ENCODE results near the gene NCOA3. TPM values are rescaled to one million over a fixed set of nuclear protein-coding genes. Genes with fewer than 3 reads are reported as not detected.

Gene NCOA3
- total and polyA plus RNA-seq, 2 experiments from 2014 or later = 6.7 to 25.8 TPM

DNA sequence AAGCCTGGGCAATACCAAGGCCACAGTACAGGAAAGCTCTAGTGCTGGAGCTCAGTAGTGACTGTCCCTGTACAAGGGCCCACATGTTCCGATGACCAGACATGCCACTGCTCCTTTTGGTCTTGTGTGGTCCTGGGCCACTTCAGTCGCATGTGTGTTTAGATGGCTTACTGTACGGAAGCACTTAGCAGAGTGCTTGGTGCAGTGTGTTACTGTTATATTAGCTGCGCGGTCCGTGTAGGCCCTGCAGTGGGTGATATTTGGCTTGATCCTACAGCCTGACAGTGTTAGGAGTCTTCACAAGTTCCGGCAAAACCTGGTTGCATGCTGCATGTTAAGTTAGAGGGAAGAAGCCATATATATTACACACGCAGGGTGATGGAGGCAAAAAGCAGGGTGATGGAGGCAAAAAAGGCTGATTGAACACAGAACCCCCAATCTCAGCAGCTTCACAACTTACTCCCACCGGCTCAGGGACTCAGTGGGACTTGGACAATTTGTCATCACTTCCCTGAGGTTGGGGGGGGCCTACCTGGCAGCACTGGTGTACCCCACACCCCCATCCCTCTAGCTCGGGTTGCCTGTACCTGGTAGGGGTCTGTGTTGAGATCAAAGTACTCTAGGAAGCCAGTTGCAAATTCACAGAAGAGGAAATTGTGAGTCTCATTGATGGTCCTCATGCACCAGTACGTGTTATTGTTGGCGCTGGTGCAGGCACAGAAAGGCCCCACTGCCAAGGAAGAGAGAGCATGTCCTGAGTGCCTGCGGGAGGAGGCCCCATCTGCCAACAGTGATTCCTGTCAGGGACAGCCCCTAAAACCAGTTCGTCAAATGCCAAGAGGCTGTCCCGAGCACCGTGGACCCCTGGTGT is 161.0 kb downstream of the NCOA3 start:
- H3K36me3 Mint-ChIP-seq (ENCODE audit: low read depth) = peaks cover 2% of the 10 kb centered on the region; the same call in 1 of the 3 replicates
- H3K79me2 ChIP-seq (replicated peaks; ENCODE audit: insufficient read depth) = no peaks in the 10 kb centered on the region
- ATAC-seq (no peak), DNase-seq (ENCODE audit: low spot score) (no peak)
- no peaks in the 10 kb centered on the region for H3F3A ChIP-seq (replicated peaks; ENCODE audit: low read depth)
- H3K27me3 ChIP-seq (ENCODE audit: insufficient read depth) = no peaks in the 10 kb centered on the region
- no peak for TF ChIP-seq ZNF114 (CRISPR knock-in tag; IDR thresholded peaks at IDR 0.05)
- no peak for TF ChIP-seq STAT1 (IDR thresholded peaks at IDR 0.05; ENCODE audit: unreplicated experiment)
- TF ChIP-seq CREB1 (CRISPR knock-in tag; IDR thresholded peaks at IDR 0.05; ENCODE audit: low read depth) = no peak
- TF ChIP-seq ZNF331 (CRISPR knock-in tag; IDR thresholded peaks at IDR 0.05; ENCODE audit: low read depth) = no peak
- no peak for TF ChIP-seq EZH2phosphoT487 (IDR thresholded peaks at IDR 0.05; ENCODE audit: unreplicated experiment)
- TF ChIP-seq, protein P1, sequence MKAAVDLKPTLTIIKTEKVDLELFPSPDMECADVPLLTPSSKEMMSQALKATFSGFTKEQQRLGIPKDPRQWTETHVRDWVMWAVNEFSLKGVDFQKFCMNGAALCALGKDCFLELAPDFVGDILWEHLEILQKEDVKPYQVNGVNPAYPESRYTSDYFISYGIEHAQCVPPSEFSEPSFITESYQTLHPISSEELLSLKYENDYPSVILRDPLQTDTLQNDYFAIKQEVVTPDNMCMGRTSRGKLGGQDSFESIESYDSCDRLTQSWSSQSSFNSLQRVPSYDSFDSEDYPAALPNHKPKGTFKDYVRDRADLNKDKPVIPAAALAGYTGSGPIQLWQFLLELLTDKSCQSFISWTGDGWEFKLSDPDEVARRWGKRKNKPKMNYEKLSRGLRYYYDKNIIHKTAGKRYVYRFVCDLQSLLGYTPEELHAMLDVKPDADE (IDR thresholded peaks at IDR 0.05) = no peak
- no peak for TF ChIP-seq EZH2 (IDR thresholded peaks at IDR 0.05; ENCODE audit: low read depth, unreplicated experiment)
- TF ChIP-seq, protein P2, sequence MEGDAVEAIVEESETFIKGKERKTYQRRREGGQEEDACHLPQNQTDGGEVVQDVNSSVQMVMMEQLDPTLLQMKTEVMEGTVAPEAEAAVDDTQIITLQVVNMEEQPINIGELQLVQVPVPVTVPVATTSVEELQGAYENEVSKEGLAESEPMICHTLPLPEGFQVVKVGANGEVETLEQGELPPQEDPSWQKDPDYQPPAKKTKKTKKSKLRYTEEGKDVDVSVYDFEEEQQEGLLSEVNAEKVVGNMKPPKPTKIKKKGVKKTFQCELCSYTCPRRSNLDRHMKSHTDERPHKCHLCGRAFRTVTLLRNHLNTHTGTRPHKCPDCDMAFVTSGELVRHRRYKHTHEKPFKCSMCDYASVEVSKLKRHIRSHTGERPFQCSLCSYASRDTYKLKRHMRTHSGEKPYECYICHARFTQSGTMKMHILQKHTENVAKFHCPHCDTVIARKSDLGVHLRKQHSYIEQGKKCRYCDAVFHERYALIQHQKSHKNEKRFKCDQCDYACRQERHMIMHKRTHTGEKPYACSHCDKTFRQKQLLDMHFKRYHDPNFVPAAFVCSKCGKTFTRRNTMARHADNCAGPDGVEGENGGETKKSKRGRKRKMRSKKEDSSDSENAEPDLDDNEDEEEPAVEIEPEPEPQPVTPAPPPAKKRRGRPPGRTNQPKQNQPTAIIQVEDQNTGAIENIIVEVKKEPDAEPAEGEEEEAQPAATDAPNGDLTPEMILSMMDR (conservative IDR thresholded peaks at IDR 0.05; ENCODE audit: low read depth in 2 of 2) = no peak
- no peak for TF ChIP-seq NANOG (IDR thresholded peaks at IDR 0.05; ENCODE audit: borderline replicate concordance)
- TF ChIP-seq, protein P3, sequence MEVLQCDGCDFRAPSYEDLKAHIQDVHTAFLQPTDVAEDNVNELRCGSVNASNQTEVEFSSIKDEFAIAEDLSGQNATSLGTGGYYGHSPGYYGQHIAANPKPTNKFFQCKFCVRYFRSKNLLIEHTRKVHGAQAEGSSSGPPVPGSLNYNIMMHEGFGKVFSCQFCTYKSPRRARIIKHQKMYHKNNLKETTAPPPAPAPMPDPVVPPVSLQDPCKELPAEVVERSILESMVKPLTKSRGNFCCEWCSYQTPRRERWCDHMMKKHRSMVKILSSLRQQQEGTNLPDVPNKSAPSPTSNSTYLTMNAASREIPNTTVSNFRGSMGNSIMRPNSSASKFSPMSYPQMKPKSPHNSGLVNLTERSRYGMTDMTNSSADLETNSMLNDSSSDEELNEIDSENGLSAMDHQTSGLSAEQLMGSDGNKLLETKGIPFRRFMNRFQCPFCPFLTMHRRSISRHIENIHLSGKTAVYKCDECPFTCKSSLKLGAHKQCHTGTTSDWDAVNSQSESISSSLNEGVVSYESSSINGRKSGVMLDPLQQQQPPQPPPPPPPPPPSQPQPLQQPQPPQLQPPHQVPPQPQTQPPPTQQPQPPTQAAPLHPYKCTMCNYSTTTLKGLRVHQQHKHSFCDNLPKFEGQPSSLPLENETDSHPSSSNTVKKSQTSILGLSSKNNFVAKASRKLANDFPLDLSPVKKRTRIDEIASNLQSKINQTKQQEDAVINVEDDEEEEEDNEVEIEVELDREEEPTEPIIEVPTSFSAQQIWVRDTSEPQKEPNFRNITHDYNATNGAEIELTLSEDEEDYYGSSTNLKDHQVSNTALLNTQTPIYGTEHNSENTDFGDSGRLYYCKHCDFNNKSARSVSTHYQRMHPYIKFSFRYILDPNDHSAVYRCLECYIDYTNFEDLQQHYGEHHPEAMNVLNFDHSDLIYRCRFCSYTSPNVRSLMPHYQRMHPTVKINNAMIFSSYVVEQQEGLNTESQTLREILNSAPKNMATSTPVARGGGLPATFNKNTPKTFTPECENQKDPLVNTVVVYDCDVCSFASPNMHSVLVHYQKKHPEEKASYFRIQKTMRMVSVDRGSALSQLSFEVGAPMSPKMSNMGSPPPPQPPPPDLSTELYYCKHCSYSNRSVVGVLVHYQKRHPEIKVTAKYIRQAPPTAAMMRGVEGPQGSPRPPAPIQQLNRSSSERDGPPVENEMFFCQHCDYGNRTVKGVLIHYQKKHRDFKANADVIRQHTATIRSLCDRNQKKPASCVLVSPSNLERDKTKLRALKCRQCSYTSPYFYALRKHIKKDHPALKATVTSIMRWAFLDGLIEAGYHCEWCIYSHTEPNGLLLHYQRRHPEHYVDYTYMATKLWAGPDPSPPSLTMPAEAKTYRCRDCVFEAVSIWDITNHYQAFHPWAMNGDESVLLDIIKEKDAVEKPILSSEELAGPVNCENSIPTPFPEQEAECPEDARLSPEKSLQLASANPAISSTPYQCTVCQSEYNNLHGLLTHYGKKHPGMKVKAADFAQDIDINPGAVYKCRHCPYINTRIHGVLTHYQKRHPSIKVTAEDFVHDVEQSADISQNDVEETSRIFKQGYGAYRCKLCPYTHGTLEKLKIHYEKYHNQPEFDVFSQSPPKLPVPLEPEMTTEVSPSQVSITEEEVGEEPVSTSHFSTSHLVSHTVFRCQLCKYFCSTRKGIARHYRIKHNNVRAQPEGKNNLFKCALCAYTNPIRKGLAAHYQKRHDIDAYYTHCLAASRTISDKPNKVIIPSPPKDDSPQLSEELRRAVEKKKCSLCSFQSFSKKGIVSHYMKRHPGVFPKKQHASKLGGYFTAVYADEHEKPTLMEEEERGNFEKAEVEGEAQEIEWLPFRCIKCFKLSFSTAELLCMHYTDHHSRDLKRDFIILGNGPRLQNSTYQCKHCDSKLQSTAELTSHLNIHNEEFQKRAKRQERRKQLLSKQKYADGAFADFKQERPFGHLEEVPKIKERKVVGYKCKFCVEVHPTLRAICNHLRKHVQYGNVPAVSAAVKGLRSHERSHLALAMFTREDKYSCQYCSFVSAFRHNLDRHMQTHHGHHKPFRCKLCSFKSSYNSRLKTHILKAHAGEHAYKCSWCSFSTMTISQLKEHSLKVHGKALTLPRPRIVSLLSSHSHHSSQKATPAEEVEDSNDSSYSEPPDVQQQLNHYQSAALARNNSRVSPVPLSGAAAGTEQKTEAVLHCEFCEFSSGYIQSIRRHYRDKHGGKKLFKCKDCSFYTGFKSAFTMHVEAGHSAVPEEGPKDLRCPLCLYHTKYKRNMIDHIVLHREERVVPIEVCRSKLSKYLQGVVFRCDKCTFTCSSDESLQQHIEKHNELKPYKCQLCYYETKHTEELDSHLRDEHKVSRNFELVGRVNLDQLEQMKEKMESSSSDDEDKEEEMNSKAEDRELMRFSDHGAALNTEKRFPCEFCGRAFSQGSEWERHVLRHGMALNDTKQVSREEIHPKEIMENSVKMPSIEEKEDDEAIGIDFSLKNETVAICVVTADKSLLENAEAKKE (CRISPR knock-in tag; IDR thresholded peaks at IDR 0.05) = no peak
- no peak for TF ChIP-seq JUNB (IDR thresholded peaks at IDR 0.05; ENCODE audit: unreplicated experiment)
- TF ChIP-seq, protein P4, sequence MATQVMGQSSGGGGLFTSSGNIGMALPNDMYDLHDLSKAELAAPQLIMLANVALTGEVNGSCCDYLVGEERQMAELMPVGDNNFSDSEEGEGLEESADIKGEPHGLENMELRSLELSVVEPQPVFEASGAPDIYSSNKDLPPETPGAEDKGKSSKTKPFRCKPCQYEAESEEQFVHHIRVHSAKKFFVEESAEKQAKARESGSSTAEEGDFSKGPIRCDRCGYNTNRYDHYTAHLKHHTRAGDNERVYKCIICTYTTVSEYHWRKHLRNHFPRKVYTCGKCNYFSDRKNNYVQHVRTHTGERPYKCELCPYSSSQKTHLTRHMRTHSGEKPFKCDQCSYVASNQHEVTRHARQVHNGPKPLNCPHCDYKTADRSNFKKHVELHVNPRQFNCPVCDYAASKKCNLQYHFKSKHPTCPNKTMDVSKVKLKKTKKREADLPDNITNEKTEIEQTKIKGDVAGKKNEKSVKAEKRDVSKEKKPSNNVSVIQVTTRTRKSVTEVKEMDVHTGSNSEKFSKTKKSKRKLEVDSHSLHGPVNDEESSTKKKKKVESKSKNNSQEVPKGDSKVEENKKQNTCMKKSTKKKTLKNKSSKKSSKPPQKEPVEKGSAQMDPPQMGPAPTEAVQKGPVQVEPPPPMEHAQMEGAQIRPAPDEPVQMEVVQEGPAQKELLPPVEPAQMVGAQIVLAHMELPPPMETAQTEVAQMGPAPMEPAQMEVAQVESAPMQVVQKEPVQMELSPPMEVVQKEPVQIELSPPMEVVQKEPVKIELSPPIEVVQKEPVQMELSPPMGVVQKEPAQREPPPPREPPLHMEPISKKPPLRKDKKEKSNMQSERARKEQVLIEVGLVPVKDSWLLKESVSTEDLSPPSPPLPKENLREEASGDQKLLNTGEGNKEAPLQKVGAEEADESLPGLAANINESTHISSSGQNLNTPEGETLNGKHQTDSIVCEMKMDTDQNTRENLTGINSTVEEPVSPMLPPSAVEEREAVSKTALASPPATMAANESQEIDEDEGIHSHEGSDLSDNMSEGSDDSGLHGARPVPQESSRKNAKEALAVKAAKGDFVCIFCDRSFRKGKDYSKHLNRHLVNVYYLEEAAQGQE (IDR thresholded peaks at IDR 0.05; ENCODE audit: unreplicated experiment) = no peak
- no peak for TF ChIP-seq POLR2AphosphoS5 (IDR thresholded peaks at IDR 0.05; ENCODE audit: low read depth)
- no peak overlapping the region for H2AFZ ChIP-seq
- H3K27ac Mint-ChIP-seq = no peak overlapping the region
- no peaks in the 10 kb centered on the region for H3K9me2 ChIP-seq (ENCODE audit: insufficient read depth)
- H3K36me3 ChIP-seq (ENCODE audit: insufficient read depth) = peaks cover 5% of the 10 kb centered on the region; the same call in 1 of the 2 replicates
- H3K4me2 ChIP-seq = no peak overlapping the region
- H3K27ac ChIP-seq (ENCODE audit: low read depth) = no peak overlapping the region
- no peaks in the 10 kb centered on the region for H3K9me3 Mint-ChIP-seq
- H3K4me3 Mint-ChIP-seq = no peak overlapping the region
- peaks cover 10% of the 10 kb centered on the region for H3K27me3 Mint-ChIP-seq (ENCODE audit: insufficient read depth, low read depth, poor library complexity)
- peaks cover 16% of the 10 kb centered on the region for H3K4me1 Mint-ChIP-seq
- no peaks in the 10 kb centered on the region for H4K20me1 ChIP-seq (replicated peaks; ENCODE audit: insufficient read depth)
- H3K4me3 ChIP-seq = no peak overlapping the region
- H3K4me1 ChIP-seq (ENCODE audit: insufficient read depth) = peaks cover 9% of the 10 kb centered on the region; the same call in 1 of the 2 replicates

Data from GM23338 (cell line).